GM10248 (cell line): ENCODE results near the gene PPA2.

Source experiments
- CTCF ChIA-PET: fragments of 300-600 bp; sonication (Branson Sonifier 250); formaldehyde crosslinking; extraction: SDS; loops from one replicate; lab custom pipeline; 2021; ENCODE audit warnings: antibody characterized with exemption; lab: Yijun Ruan, JAX
- POLR2A ChIA-PET: fragments of 350-650 bp; sonication (Branson Sonifier 250); formaldehyde crosslinking; extraction: SDS; loops from one replicate; lab custom pipeline; 2020; ENCODE audit warnings: antibody characterized with exemption; lab: Yijun Ruan, JAX
- DNase-seq: peaks from one replicate; pipeline ENCODE4 v3.0.0; 2012; ENCODE audit errors: extremely low spot score
- CTCF ChIP-seq: IDR thresholded peaks from 2 replicates; pipeline ENCODE4 v1.5.1; 2012; ENCODE audit warnings: mild to moderate bottlenecking, low read depth; ENCODE audit errors: extremely low read depth, missing control alignments, control extremely low read depth

The PPA2 gene

GRCh38 chr4:105399532-105400161 is 74.2 kb downstream of the PPA2 start:
- POLR2A ChIA-PET, result no interaction called here

GRCh38 chr4:105392858-105393257 is 81.0 kb downstream of the PPA2 start:
- ChIA-PET POLR2A (no interaction called here), CTCF (no interaction called here)
- no peak for DNase-seq
- TF ChIP-seq CTCF, result no peak

More at GRCh38 chr4:105399532-105400161, 74.2 kb downstream of the PPA2 start:
- no peak for DNase-seq
- CTCF ChIA-PET, result no interaction called here
- TF ChIP-seq CTCF, result no peak

GRCh38 chr4:105389167-105389566 is 84.7 kb downstream of the PPA2 start:
- POLR2A ChIA-PET, result no interaction called here
- CTCF ChIA-PET, result no interaction called here
- DNase-seq, result no peak
- no peak for TF ChIP-seq CTCF

GRCh38 chr4:105387466-105387865 is 86.4 kb downstream of the PPA2 start:
- DNase-seq, result no peak
- no peak for TF ChIP-seq CTCF
- CTCF ChIA-PET, result interaction anchor here (1.4 kb wide), 1 partner anchor 41 kb away, joined by 3 read pairs; no protein-coding TSS in a partner anchor
- POLR2A ChIA-PET, result no interaction called here

- TF ChIP-seq CTCF, result no peak
- POLR2A ChIA-PET, result no interaction called here
- no peak for DNase-seq
- CTCF ChIA-PET, result interaction anchor here (1.3 to 2.9 kb wide), 5 partner anchors 9 to 114 kb away, joined by 3 to 11 read pairs (median 3); no protein-coding TSS in a partner anchor
Measured at GRCh38 chr4:105386012-105386411, 87.8 kb downstream of the PPA2 start.

- TF ChIP-seq CTCF, result no peak
- no peak for DNase-seq
- POLR2A ChIA-PET, result no interaction called here
- CTCF ChIA-PET, result interaction anchor here (1.0 kb wide), 1 partner anchor 14 kb away, joined by 3 read pairs; no protein-coding TSS in a partner anchor
Measured at GRCh38 chr4:105374071-105374470, 99.8 kb downstream of the PPA2 start.
